GM21423 (cell line): ENCODE measurements around the gene RALGDS.
A peak's percentile ranks its signal among the peaks of the same experiment; 100 is the strongest.
"Not testable (repeated sequence)": the region's sequence is repeated elsewhere in the genome, so short reads cannot be mapped to it uniquely, and the experiment has no call there.

Source experiments
- ATAC-seq: cut with Tn5 transposase; IDR thresholded peaks from one replicate; pipeline ENCODE4 v1.9.1; 2021; ENCODE audit warnings: mild to moderate bottlenecking, moderate library complexity; ENCODE audit not compliant: unreplicated experiment

Gene RALGDS

GRCh38 chr9:133121198-133121914 is at the start of gene RALGDS:
TSS of gene RALGDS (minus strand) at chr9:133121240. CDS start at chr9:133121154, 86 bp downstream.
- ATAC-seq: peak; percentile 58

GRCh38 chr9:133170716-133171115 is 49.7 kb upstream of the RALGDS start:
- no peak for ATAC-seq

- not testable (repeated sequence) for ATAC-seq
Measured at GRCh38 chr9:133169687-133170086, 48.6 kb upstream of the RALGDS start.

GRCh38 chr9:133169102-133169501 is 48.1 kb upstream of the RALGDS start:
- no peak for ATAC-seq

GRCh38 chr9:133168432-133168831 is 47.4 kb upstream of the RALGDS start:
- ATAC-seq: no peak

GRCh38 chr9:133167769-133168168 is 46.7 kb upstream of the RALGDS start:
- ATAC-seq: no peak

GRCh38 chr9:133167096-133167730 is 46.2 kb upstream of the RALGDS start:
- ATAC-seq: no peak

GRCh38 chr9:133166392-133166791 is 45.4 kb upstream of the RALGDS start:
- ATAC-seq: no peak

- ATAC-seq: no peak
Measured at GRCh38 chr9:133165452-133165730, 44.4 kb upstream of the RALGDS start.

GRCh38 chr9:133164191-133164590 is 43.2 kb upstream of the RALGDS start:
- ATAC-seq: no peak

- peak; percentile 57 for ATAC-seq
Measured at GRCh38 chr9:133163504-133164172, 42.6 kb upstream of the RALGDS start, which contains the start of gene GBGT1. TSS of gene GBGT1 (minus strand) at chr9:133163914. CDS start at chr9:133162412, 1,502 bp downstream.

GRCh38 chr9:133162861-133163503 is 41.9 kb upstream of the RALGDS start:
- ATAC-seq: no peak

GRCh38 chr9:133161547-133161950 is 40.5 kb upstream of the RALGDS start:
- no peak for ATAC-seq

GRCh38 chr9:133160742-133161546 is 39.9 kb upstream of the RALGDS start:
- ATAC-seq: no peak

- ATAC-seq: no peak
Measured at GRCh38 chr9:133158695-133159094, 37.7 kb upstream of the RALGDS start.

- ATAC-seq: no peak
Measured at GRCh38 chr9:133155156-133155555, 34.1 kb upstream of the RALGDS start.

- ATAC-seq: no peak
Measured at GRCh38 chr9:133154097-133154989, 33.3 kb upstream of the RALGDS start.

- ATAC-seq: no peak
Measured at GRCh38 chr9:133153227-133154096, 32.4 kb upstream of the RALGDS start.
